ENCODE data around the gene FLNA. TPM values are rescaled to one million over a fixed set of nuclear protein-coding genes. Genes with fewer than 3 reads are reported as not detected.

Gene FLNA
- total and polyA plus RNA-seq, 2 of the 13 experiments (the other 11 are each of a cell fraction or from before 2014, with no cell fraction given) = 83.4 to 174 TPM

GRCh38 chrX:154369449-154370299 is 4.8 kb downstream of the FLNA start:
- H3K79me2 ChIP-seq (ENCODE audit: insufficient read depth, low read length) = peaks cover 22% of the 10 kb centered on the region
- DNase-seq (ENCODE audit: low spot score) = peak; percentile 87
- TSS peak; percentile 79 for BruUV-seq (replicated peaks)
- H3K4me3 ChIP-seq (replicated peaks in 1 of 3; ENCODE audit: insufficient read depth in 1 of 3, low read depth in 2 of 3, low read length in 3 of 3) = peak overlapping the region; percentile 65 to 92 (median 80); a peak in 5 of 6 replicates
- peak overlapping the region; percentile 92 for H3K4me2 ChIP-seq (ENCODE audit: low read depth, low read length)
- no peaks in the 10 kb centered on the region for H3K27me3 ChIP-seq (ENCODE audit: control insufficient read depth in 1 of 2, insufficient read depth in 2 of 2, low read length in 2 of 2)
- POLR2A ChIA-PET = interaction anchor here (0.6 to 3.0 kb wide), 12 partner anchors 9 to 172 kb away, joined by 3 to 17 read pairs (median 4); partner anchors contain the start of genes EMD, RPL10 and SLC10A3
- peaks cover 37% of the 10 kb centered on the region for H3K4me1 ChIP-seq (ENCODE audit: insufficient read depth, low read length)
- H3K27ac ChIP-seq (ENCODE audit: extremely low read length, insufficient read depth, low read length) = peak overlapping the region; percentile 77
- peaks cover 7% of the 10 kb centered on the region; the same call in 1 of the 2 replicates for H4K20me1 ChIP-seq (ENCODE audit: insufficient read depth, low read length)
- CTCF ChIA-PET (ENCODE audit: low intra/inter-chr PET ratio, low total read pairs) = no interaction called here
- no peaks in the 10 kb centered on the region for H3K9me3 ChIP-seq (ENCODE audit: low read length)
- peak; percentile 32 for ATAC-seq
- FAIRE-seq = peak; percentile 37
- intact Hi-C loops (cut with micrococcal nuclease; ENCODE audit: unreplicated experiment) (no loop called here), in situ Hi-C loops (cut with HindIII; ENCODE audit: extremely low pct_ligation_motif_present, low pct_unique_long_range_greater_than_20kb) (no loop called here)
- no peak overlapping the region for H2AFZ ChIP-seq (ENCODE audit: low read length)
- 0% methylated on average over 2 of the region's 13 CpGs for WGBS (ENCODE audit: low lambda C conversion rate)
- peaks cover 7 to 15% of the 10 kb centered on the region in 2 experiments; a peak in 4 of 5 replicates for H3K36me3 ChIP-seq (replicated peaks in 1 of 2; ENCODE audit: control insufficient read depth in 1 of 2, insufficient read depth in 2 of 2, low read length in 2 of 2)
- H3K9ac ChIP-seq (ENCODE audit: insufficient read depth, low read depth, low read length) = peak overlapping the region; percentile 87
- TF ChIP-seq ZNF605 (CRISPR knock-in tag; IDR thresholded peaks at IDR 0.05) (0 out of 2 replicates have a peak, but pooled peaks have one; percentile 23), ZNF720 (CRISPR knock-in tag; IDR thresholded peaks at IDR 0.05) (no peak), GABPB1 (CRISPR knock-in tag; IDR thresholded peaks at IDR 0.05) (peak; percentile 77), BCL6 (CRISPR knock-in tag; IDR thresholded peaks at IDR 0.05) (0 out of 2 replicates have a peak, but pooled peaks have one; percentile 6), ZNF263 (CRISPR knock-in tag; IDR thresholded peaks at IDR 0.05) (peak; percentile 73; the same call in 1 of the 2 replicates), GATAD2A (CRISPR knock-in tag; IDR thresholded peaks at IDR 0.05) (0 out of 2 replicates have a peak, but pooled peaks have one; percentile 17), ZFX (CRISPR knock-in tag; IDR thresholded peaks at IDR 0.05; ENCODE audit: low read depth) (peak; percentile 40; the same call in 1 of the 2 replicates), SPEN (CRISPR knock-in tag; IDR thresholded peaks at IDR 0.05; ENCODE audit: low read depth) (0 out of 2 replicates have a peak, but pooled peaks have one; percentile 24), ZNF33B (CRISPR knock-in tag; IDR thresholded peaks at IDR 0.05) (no peak), ETV5 (CRISPR knock-in tag; IDR thresholded peaks at IDR 0.05; ENCODE audit: borderline replicate concordance) (peak; percentile 88), USF2 (IDR thresholded peaks at IDR 0.05; ENCODE audit: low read depth, low read length) (no peak), USF2 (CRISPR knock-in tag; IDR thresholded peaks at IDR 0.05; ENCODE audit: borderline replicate concordance) (peak; percentile 81; the same call in 1 of the 2 replicates), ZBTB44 (CRISPR knock-in tag; IDR thresholded peaks at IDR 0.05) (no peak)
- TF ChIP-seq, protein P1, sequence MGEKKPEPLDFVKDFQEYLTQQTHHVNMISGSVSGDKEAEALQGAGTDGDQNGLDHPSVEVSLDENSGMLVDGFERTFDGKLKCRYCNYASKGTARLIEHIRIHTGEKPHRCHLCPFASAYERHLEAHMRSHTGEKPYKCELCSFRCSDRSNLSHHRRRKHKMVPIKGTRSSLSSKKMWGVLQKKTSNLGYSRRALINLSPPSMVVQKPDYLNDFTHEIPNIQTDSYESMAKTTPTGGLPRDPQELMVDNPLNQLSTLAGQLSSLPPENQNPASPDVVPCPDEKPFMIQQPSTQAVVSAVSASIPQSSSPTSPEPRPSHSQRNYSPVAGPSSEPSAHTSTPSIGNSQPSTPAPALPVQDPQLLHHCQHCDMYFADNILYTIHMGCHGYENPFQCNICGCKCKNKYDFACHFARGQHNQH (CRISPR knock-in tag; IDR thresholded peaks at IDR 0.05) = no peak
- TF ChIP-seq, protein P2, sequence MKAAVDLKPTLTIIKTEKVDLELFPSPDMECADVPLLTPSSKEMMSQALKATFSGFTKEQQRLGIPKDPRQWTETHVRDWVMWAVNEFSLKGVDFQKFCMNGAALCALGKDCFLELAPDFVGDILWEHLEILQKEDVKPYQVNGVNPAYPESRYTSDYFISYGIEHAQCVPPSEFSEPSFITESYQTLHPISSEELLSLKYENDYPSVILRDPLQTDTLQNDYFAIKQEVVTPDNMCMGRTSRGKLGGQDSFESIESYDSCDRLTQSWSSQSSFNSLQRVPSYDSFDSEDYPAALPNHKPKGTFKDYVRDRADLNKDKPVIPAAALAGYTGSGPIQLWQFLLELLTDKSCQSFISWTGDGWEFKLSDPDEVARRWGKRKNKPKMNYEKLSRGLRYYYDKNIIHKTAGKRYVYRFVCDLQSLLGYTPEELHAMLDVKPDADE (CRISPR knock-in tag; IDR thresholded peaks at IDR 0.05) = no peak
- TF ChIP-seq, protein P3, sequence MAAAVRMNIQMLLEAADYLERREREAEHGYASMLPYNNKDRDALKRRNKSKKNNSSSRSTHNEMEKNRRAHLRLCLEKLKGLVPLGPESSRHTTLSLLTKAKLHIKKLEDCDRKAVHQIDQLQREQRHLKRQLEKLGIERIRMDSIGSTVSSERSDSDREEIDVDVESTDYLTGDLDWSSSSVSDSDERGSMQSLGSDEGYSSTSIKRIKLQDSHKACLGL (CRISPR knock-in tag; IDR thresholded peaks at IDR 0.05) = 0 out of 2 replicates have a peak, but pooled peaks have one; percentile 7

Data from HepG2 (cell line).